GM12872 (cell line): Measurements from ENCODE around the gene ASF1B.

ENCODE experiments used
- CTCF ChIP-seq: IDR thresholded peaks from 3 replicates; pipeline ENCODE4 v1.5.1; 2011; ENCODE audit warnings: low read depth, mild to moderate bottlenecking, low read length, moderate library complexity; ENCODE audit not compliant: insufficient read depth

ASF1B gene

DNA sequence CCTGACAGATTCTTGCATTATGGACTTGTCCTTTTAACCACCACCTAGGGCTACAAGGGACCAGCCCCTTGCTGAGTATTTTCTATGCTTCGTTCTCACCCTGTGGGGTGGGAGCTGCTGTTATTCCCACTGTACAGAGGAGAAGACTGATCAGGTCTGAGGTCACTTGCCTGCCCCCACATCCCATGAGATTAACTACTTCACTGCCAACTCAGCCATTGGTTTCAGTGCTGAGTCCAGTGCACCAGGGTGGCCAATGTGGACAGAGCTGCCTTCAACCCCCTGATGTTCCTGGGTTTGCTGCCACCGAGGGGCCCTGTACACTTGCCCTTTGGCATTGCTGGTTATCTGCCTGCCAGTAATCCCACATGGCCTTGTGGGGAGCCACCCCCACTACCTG lies 25.7 kb downstream of the ASF1B start:
- no peak for TF ChIP-seq CTCF

GRCh38 chr19:14107581-14108461 lies 28.6 kb downstream of the ASF1B start:
- TF ChIP-seq CTCF, result no peak

GRCh38 chr19:14106840-14107239 lies 29.5 kb downstream of the ASF1B start:
- TF ChIP-seq CTCF, result no peak

GRCh38 chr19:14105680-14106079 lies 30.7 kb downstream of the ASF1B start:
- TF ChIP-seq CTCF, result no peak

DNA sequence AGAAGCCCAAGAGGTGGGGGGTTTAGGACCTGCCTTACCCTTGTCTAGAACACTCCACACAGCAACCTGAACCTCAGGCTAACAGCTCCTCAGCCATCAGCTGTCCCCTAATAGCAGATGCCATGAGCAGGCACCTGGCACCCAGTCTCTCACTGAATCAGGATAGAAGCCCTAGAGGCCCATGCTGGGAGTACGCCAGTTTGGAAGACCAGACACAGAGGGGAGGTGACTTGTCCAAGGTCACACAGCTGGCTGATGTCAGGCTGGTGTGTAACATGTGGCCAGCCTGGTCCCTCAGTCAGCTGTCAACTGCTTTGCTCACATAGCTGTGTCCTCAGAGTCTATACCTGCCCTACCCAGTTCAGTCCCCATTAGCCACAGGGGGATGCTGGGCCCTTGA lies 33.1 kb downstream of the ASF1B start:
- peak; percentile 15; the same call in 1 of the 3 replicates for TF ChIP-seq CTCF

DNA sequence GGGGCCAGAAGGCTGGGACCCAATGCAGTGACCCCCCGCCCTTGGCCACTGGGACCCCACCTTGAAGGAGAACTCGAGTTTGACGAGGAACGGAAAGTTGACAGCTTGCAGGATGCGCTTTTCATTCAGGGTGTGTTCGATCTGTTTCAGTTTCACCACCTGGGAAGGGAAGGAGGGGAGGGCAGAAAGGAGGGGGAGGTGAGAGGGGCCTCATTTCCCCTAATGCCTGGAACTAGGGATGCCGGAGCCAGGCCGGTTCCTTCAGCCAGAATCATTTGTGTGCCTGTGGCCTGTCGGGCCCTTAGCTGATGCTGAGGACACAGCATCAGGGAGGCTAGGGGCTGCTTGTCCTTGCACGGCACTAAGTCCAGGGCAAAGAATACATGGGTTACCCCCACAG lies 33.6 kb downstream of the ASF1B start:
- no peak for TF ChIP-seq CTCF

- TF ChIP-seq CTCF, result no peak
These were observed 34.2 kb downstream of the ASF1B start for GRCh38 chr19:14102102-14102696.
